KOPT-K1 (cell line): Measurements from ENCODE around the gene TIAM2.
"Not testable (repeated sequence)": the region's sequence is repeated elsewhere in the genome, so short reads cannot be mapped to it uniquely, and the experiment has no call there.

Experiments
- H3K27ac ChIP-seq: fragments of 200-600 bp; sonication (generic); 2 replicates; pipeline ENCODE4 v1.5.1; 2016; ENCODE audit warnings: antibody characterized with exemption, mild to moderate bottlenecking, low read depth, low read length; ENCODE audit not compliant: poor library complexity, severe bottlenecking
- H3K36me3 ChIP-seq: fragments of 200-600 bp; sonication (generic); 2 replicates; pipeline ENCODE4 v1.5.1; 2017; ENCODE audit warnings: antibody characterized with exemption, mild to moderate bottlenecking, low read length, moderate library complexity; ENCODE audit not compliant: insufficient read depth
- H3K9me3 ChIP-seq: fragments of 200-600 bp; sonication (generic); 2 replicates; pipeline ENCODE4 v1.5.1; 2017; ENCODE audit warnings: antibody characterized with exemption, low read length, mild to moderate bottlenecking; ENCODE audit not compliant: insufficient read depth, poor library complexity, severe bottlenecking

The TIAM2 gene

GRCh38 chr6:155003476-155003875 is 8.4 kb downstream of the TIAM2 start:
- H3K36me3 ChIP-seq = no peaks in the 10 kb centered on the region
- no peaks in the 10 kb centered on the region for H3K9me3 ChIP-seq
- H3K27ac ChIP-seq = peak overlapping the region; percentile 61

GRCh38 chr6:155004017-155004416 is 8.9 kb downstream of the TIAM2 start:
- Histone ChIP-seq H3K27ac (peak overlapping the region; percentile 61), H3K9me3 (no peaks in the 10 kb centered on the region), H3K36me3 (no peaks in the 10 kb centered on the region)

- H3K9me3 ChIP-seq = no peaks in the 10 kb centered on the region
- peak overlapping the region; percentile 61 for H3K27ac ChIP-seq
- H3K36me3 ChIP-seq = no peaks in the 10 kb centered on the region
These were observed 9.7 kb downstream of the TIAM2 start for GRCh38 chr6:155004576-155005372.

- Histone ChIP-seq H3K36me3 (no peaks in the 10 kb centered on the region), H3K27ac (no peak overlapping the region), H3K9me3 (no peaks in the 10 kb centered on the region)
These were observed 13.5 kb downstream of the TIAM2 start for GRCh38 chr6:155008625-155009024.

- H3K36me3 ChIP-seq = no peaks in the 10 kb centered on the region
- H3K27ac ChIP-seq = no peak overlapping the region
- H3K9me3 ChIP-seq = no peaks in the 10 kb centered on the region
These were observed 15.8 kb downstream of the TIAM2 start for GRCh38 chr6:155010940-155011339.

- Histone ChIP-seq H3K9me3 (no peaks in the 10 kb centered on the region), H3K27ac (no peak overlapping the region)
These were observed 16.7 kb downstream of the TIAM2 start for GRCh38 chr6:155011809-155012291.

GRCh38 chr6:155013457-155013876 is 18.4 kb downstream of the TIAM2 start:
- no peak overlapping the region for H3K27ac ChIP-seq
- H3K36me3 ChIP-seq = no peaks in the 10 kb centered on the region
- H3K9me3 ChIP-seq = no peaks in the 10 kb centered on the region

More at GRCh38 chr6:155011809-155012291, 16.7 kb downstream of the TIAM2 start:
- H3K36me3 ChIP-seq = no peaks in the 10 kb centered on the region

GRCh38 chr6:155014137-155014536 is 19.0 kb downstream of the TIAM2 start:
- H3K36me3 ChIP-seq = no peaks in the 10 kb centered on the region
- H3K9me3 ChIP-seq = no peaks in the 10 kb centered on the region
- H3K27ac ChIP-seq = no peak overlapping the region

- no peaks in the 10 kb centered on the region for H3K36me3 ChIP-seq
- no peaks in the 10 kb centered on the region for H3K9me3 ChIP-seq
- H3K27ac ChIP-seq = no peak overlapping the region
These were observed 19.7 kb downstream of the TIAM2 start for GRCh38 chr6:155014670-155015300.

- not testable (repeated sequence) for H3K9me3 ChIP-seq, H3K36me3 ChIP-seq, H3K27ac ChIP-seq
These were observed 23.3 kb downstream of the TIAM2 start for GRCh38 chr6:155018415-155018814.

- Histone ChIP-seq H3K36me3 (no peaks in the 10 kb centered on the region), H3K27ac (no peak overlapping the region), H3K9me3 (no peaks in the 10 kb centered on the region)
These were observed 26.6 kb downstream of the TIAM2 start for GRCh38 chr6:155021680-155022079.

- no peaks in the 10 kb centered on the region for H3K36me3 ChIP-seq
- no peaks in the 10 kb centered on the region for H3K9me3 ChIP-seq
- H3K27ac ChIP-seq = no peak overlapping the region
These were observed 27.6 kb downstream of the TIAM2 start for GRCh38 chr6:155022721-155023120.

GRCh38 chr6:155023717-155024116 is 28.6 kb downstream of the TIAM2 start:
- no peaks in the 10 kb centered on the region for H3K9me3 ChIP-seq
- no peaks in the 10 kb centered on the region for H3K36me3 ChIP-seq
- no peak overlapping the region for H3K27ac ChIP-seq

GRCh38 chr6:155024391-155025027 is 29.4 kb downstream of the TIAM2 start:
- no peaks in the 10 kb centered on the region for H3K36me3 ChIP-seq
- H3K27ac ChIP-seq = no peak overlapping the region
- no peaks in the 10 kb centered on the region for H3K9me3 ChIP-seq

- Histone ChIP-seq H3K27ac (no peak overlapping the region), H3K9me3 (no peaks in the 10 kb centered on the region), H3K36me3 (no peaks in the 10 kb centered on the region)
These were observed 31.0 kb downstream of the TIAM2 start for GRCh38 chr6:155026022-155026705.
